ENCODE data around the gene STON2.

The STON2 gene

DNA sequence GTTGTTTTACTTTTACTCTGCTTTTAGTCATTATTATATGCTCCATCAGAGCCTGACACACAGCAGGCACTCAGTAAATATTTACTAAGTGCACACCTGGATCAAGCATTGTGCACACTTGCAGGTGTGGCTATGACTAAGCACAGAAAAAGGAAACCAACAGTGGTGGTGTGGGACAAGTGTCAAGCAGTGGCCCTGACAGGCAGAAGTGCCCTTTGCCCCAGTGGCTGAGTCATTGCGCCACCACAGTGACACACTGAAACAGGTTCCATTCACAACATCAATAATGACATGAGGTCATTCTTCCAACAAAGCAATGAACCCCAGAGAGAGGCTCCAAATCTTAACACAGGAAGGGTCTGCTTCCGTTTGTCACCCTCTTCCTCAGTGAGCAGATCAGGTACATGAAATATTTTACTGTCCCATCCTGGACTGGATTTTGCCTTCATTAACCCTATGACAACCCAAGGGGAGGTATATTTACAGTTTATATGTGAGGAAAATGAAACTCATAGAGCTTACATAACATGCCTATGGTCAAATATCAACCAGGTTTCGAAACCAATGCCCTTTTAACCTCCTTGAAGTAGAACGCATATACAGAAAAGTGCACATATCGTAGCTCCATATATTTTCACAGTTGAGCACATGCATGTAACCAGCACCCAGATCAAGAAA lies 96.7 kb downstream of the STON2 start:
- DNase-seq (ENCODE audit: low read depth, low spot score), result no peak

DNA sequence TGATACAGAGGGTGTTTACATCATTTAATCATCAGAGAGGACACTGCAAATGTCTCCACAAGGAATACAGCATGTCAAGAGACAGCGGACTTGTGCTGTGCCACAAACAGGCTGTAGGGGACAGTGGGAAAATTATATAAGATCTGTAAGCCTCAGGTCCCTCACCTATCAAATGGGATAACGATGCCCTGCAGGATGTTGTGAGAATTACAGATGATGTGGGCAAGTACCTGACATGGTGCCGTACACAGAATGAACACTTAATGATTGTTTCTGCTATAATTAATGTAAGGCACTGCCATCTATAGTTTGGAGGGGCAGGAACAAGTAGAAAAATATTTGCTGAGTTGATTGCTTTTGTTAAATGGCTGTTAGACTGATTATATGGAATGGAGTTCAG lies 97.5 kb downstream of the STON2 start:
- no peak for DNase-seq (ENCODE audit: low read depth, low spot score)

GRCh38 chr14:81301813-81302212 lies 98.3 kb downstream of the STON2 start:
- DNase-seq (ENCODE audit: low read depth, low spot score), result no peak

GRCh38 chr14:81301371-81301770 lies 98.8 kb downstream of the STON2 start:
- DNase-seq (ENCODE audit: low read depth, low spot score), result no peak

DNA sequence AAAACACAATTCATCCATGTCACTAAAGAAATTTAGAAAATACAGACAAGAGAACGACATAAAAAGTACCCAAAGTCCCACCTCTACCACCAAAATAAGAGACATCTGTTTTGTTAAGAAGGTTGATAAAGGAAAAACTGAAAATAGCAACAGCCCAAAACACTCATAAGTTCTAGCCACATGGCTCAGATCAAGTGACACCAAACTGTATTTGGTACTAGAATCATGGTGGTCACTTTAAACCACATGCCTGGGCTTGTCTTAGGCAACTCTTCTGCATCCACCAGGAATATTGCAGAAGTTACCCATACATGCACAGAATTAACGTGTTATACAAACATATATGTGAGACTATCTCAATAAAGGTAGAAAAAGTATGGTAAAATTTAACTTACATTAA lies 101.2 kb downstream of the STON2 start:
- no peak for DNase-seq (ENCODE audit: low read depth, low spot score)

DNA sequence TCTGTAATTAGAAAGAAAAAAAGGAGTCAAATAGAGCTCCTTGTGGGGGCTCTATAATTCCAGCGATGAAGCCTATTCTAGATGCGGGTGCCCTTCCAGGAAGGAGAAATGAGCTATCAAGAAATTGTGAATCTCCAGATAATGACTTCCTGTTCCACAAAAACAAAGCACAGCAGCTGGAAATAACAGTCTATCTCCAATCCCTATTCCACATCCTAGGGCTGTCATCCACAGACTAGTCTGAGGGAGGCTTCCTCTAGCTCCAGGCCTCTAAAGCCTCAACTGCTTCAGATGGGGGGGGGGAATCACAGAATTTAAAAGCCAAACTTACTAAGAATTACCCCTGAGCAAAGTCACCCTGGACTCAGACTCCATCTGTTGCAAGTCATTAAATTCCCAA lies 102.0 kb downstream of the STON2 start:
- DNase-seq (ENCODE audit: low read depth, low spot score), result no peak

GRCh38 chr14:81295958-81296923 lies 103.9 kb downstream of the STON2 start:
- DNase-seq (ENCODE audit: low read depth, low spot score), result no peak

DNA sequence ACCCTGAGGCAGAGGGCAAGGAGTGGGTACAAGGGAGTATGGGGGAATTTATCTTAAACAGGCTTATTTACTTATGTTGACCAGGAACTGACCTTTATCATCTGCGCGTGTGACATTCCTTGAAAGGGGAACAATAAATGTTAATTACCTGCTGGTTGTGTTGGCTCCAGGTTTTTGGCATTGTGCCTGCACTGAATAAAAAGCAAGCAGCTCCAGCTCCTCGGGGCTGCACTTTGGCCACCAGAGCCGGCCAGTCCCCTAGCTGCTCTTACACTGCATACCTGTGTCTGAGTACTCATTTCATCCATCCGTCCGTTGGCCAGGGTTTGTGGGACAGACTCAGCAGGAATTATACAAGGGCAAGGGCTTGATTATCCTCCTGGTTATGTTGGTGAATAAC lies 110.6 kb downstream of the STON2 start:
- DNase-seq (ENCODE audit: low read depth, low spot score), result no peak

DNA sequence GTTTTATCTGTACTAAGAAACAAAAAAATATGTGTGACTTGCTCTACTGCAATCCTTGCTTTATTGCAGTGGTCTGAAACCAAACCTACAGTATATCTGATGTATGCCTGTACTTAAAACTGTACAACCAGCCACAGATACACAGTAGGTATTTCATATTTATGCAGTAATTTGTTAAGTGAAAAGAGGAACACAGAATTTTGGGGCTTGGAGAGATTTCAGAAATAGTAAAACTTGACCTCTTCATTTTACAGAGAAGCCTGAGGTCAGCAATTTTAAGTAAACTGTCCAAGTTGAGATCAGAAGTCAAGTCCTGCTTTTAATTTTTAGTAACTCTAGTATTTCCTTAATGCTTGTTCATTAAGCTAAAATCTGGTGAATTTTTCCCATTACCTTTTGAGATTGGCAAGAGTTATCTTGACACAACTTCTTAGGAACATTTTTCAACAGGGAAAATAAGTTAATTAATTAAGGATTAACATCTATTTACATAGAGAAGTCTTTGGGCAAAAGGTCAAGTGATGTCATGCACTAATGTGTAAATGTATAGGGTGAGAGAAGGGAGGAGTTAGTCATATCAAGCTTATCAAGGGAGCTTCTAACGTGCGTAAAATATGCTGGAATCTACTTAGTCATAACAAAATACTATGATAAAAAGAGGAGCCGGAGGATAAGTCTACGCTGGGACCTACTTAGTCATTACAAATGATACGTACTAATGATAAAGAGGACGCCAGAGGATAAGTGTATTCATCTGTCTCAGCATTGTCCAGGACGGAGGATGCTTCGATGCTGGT lies 113.4 kb downstream of the STON2 start:
- no peak for DNase-seq (ENCODE audit: low read depth, low spot score)

GRCh38 chr14:81285245-81285644 lies 114.9 kb downstream of the STON2 start:
- DNase-seq (ENCODE audit: low read depth, low spot score), result no peak

DNA sequence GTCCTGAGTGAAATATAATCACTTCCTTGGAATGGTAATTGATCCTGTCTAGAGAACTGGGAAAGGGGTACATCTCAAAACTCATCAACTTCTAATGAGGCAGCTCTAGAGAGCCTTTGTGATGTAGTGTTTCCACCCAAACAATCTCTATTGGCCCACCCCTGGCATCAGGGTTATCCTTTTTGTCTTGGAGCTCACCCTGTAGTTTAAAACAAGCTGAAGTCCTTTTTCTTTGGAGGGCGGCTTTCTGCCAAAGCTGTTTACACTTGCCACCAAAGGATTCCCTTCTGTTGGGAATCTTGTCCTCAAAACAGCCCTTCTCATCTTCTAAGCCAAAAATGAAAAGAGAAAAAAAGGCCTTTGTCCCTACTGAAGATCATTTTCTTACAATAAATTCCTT lies 118.8 kb downstream of the STON2 start:
- DNase-seq (ENCODE audit: low read depth, low spot score), result no peak

GRCh38 chr14:81280136-81280791 lies 119.9 kb downstream of the STON2 start:
- no peak for DNase-seq (ENCODE audit: low read depth, low spot score)

DNA sequence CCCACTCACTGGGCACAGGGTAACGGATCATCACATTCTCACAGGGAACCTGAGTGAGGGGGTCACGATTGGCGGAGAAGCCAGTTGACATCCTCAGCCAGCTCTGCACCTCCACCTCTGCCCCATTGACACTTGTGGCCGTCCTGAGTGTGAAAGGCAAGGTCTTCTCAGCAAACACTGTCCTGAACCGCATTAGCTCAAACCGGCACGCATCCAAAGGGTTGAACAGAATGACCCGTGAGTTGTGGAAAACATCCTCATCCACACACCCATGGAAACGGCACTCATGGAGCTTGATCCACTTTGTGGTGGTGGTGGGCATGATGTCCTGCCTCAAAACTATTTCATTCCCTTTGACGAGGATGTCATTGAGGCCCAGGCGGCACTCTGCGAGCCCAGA lies 123.0 kb downstream of the STON2 start:
- no peak for DNase-seq (ENCODE audit: low read depth, low spot score)

- no peak for DNase-seq (ENCODE audit: low read depth, low spot score)
These were observed 123.8 kb downstream of the STON2 start for GRCh38 chr14:81276073-81277069.

- DNase-seq (ENCODE audit: low read depth, low spot score), result no peak
These were observed 124.6 kb downstream of the STON2 start for GRCh38 chr14:81275305-81276072.

DNA sequence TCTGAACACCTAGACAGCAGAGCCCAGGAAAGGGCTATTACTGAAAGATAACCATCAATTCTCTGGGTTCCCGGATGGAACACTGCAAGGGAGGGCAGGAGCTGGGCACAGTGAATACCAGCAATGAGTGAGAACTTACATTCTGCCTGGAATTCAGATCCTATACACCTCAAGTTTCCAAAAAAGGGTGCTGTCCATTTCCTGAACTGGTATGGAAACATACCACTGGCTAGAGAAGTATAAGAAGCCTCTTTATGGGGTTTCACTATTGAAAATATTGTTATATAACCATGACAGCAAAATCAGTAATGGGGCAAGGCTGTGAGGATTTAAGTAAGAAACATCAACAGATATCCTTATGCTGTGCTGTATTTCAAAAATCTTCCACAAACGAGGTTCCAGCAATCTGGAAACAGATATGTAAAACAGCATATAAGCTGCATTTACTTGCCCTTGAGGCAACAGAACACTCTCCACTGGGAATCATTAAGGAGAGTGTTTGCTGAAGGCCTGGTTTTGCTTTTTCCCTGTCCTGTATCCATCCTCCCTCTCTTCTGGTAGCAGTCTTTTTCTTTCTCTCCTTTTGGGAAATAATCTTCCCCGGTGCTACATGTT lies 126.1 kb downstream of the STON2 start:
- no peak for DNase-seq (ENCODE audit: low read depth, low spot score)

GRCh38 chr14:81273521-81273920 lies 126.6 kb downstream of the STON2 start:
- no peak for DNase-seq (ENCODE audit: low read depth, low spot score)

DNA sequence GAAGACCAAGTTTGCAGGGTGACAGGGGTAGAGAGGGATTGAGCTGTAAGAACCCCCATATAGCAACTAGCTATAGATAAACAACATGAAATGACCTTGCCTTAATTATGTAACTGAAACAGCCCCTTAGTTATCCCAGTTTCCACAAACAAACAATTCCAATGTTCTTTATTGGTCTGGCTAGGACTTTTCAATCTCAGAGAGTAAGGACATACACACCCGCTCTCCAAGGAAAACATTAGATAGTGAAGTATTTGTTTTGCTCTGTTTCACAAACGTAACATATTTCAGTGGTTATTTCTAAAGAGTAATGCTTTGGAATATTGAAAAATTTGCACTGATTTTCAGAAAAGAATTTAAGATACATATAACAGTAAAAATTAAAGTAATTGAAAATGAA lies 127.8 kb downstream of the STON2 start:
- DNase-seq (ENCODE audit: low read depth, low spot score), result no peak

GRCh38 chr14:81269979-81270375 lies 130.1 kb downstream of the STON2 start:
- DNase-seq (ENCODE audit: low read depth, low spot score), result no peak

Measured in smooth muscle cell of the brain vasculature (primary cell).